HCT116 (cell line): ENCODE data around the gene TMEM100. TPM values are rescaled to one million over a fixed set of nuclear protein-coding genes. Genes with fewer than 3 reads are reported as not detected.

ENCODE experiments used
- ATAC-seq: fragments of 200-7000 bp; cut with Tn5 transposase; 2 replicates; pipeline ENCODE4 v1.9.1; 2020; ENCODE audit warnings: mild to moderate bottlenecking, moderate library complexity
- BruUV-seq: library from RNA; stranded (reverse); fragments of 400-500 nt; replicated peaks from 2 replicates; lab custom pipeline; 2021; lab: Mats Ljungman, UMichigan
- CTCF ChIA-PET: fragments of 300-600 bp; sonication (Branson Sonifier 250); formaldehyde crosslinking; loops from one replicate; lab custom pipeline; 2021; ENCODE audit warnings: antibody characterized with exemption; lab: Charles Lee
- POLR2A ChIA-PET: fragments of 300-600, 350-600 bp; sonication (Branson Sonifier 250); formaldehyde crosslinking; loops from one replicate; lab custom pipeline; 2021; ENCODE audit warnings: antibody characterized with exemption; lab: Charles Lee
- RAD21 ChIA-PET, 2 experiments: fragments of 300-600 bp; sonication (Branson Sonifier 250); formaldehyde crosslinking; loops; one replicate each; lab custom pipeline; 2023; ENCODE audit warnings: low total read pairs in 2 of 2; ENCODE audit not compliant: uncharacterized antibody in 2 of 2, unreplicated experiment in 2 of 2, low non-redundant PET in 1 of 2; lab: Charles Lee
- DNase-seq: peaks from one replicate; pipeline ENCODE4 v3.0.0-alpha.2; 2010; ENCODE audit warnings: low read depth, low spot score
- H2AFZ ChIP-seq: fragments of 200-600 bp; shearing (Covaris generic), sonication (generic); 2 replicates; pipeline ENCODE4 v1.6.1; 2017; ENCODE audit warnings: low read depth, mixed run types, mixed read lengths, antibody characterized with exemption, low read length; ENCODE audit not compliant: poor library complexity, severe bottlenecking
- H3K27ac ChIP-seq: 2 replicates; pipeline ENCODE4 v1.5.1; 2012; ENCODE audit warnings: low read depth, low read length
- H3K27me3 ChIP-seq: fragments of 200-600 bp; sonication (generic); 2 replicates; pipeline ENCODE4 v1.6.1; 2016; ENCODE audit warnings: mixed run types, low read length, mixed read lengths; ENCODE audit not compliant: insufficient read depth
- H3K36me3 ChIP-seq, 2 experiments: fragments of 200-500 bp in 1 of 2; fragments of 200-600 bp in 1 of 2; sonication (Bioruptor generic) in 1 of 2; sonication (generic) in 1 of 2; 2 replicates each; pipeline versions ENCODE4 v1.5.1 to v1.6.1; 2014 to 2016; ENCODE audit warnings: low read length in 2 of 2, inconsistent platforms in 1 of 2, mixed read lengths in 1 of 2, mixed run types in 1 of 2; ENCODE audit not compliant: insufficient read depth in 2 of 2, control insufficient read depth in 1 of 2
- H3K4me1 ChIP-seq, 2 experiments: fragments of 200-600 bp in 1 of 2; sonication (generic) in 1 of 2; 2 replicates each; pipeline versions ENCODE4 v1.5.1 to v1.6.1; 2012 to 2017; ENCODE audit warnings: low read length in 2 of 2, inconsistent platforms in 1 of 2, mild to moderate bottlenecking in 1 of 2, mixed read lengths in 1 of 2, mixed run types in 1 of 2, moderate library complexity in 1 of 2; ENCODE audit not compliant: insufficient read depth in 2 of 2, control insufficient read depth in 1 of 2
- H3K4me2 ChIP-seq: fragments of 200-600 bp; sonication (generic); 2 replicates; pipeline ENCODE4 v1.6.1; 2017; ENCODE audit warnings: mixed run types, low read length, mixed read lengths
- H3K4me3 ChIP-seq, 2 experiments: fragments of 200-600 bp in 1 of 2; sonication (generic) in 1 of 2; replicated peaks in 1 of 2; 2 replicates each; pipeline ENCODE4 v1.5.1; 2011 to 2016; ENCODE audit warnings: low read length in 2 of 2, control low read depth in 1 of 2, low read depth in 1 of 2, mild to moderate bottlenecking in 1 of 2, mixed read lengths in 1 of 2, mixed run types in 1 of 2
- H3K79me2 ChIP-seq: fragments of 200-600 bp; sonication (generic); 2 replicates; pipeline ENCODE4 v1.6.1; 2017; ENCODE audit warnings: mild to moderate bottlenecking, mixed run types, low read length, moderate library complexity, mixed read lengths; ENCODE audit not compliant: insufficient read depth
- H3K9ac ChIP-seq: fragments of 200-600 bp; sonication (generic); 2 replicates; pipeline ENCODE4 v1.6.1; 2016; ENCODE audit warnings: low read length, mixed read lengths
- H3K9me2 ChIP-seq: fragments of 200-600 bp; sonication (generic), shearing (Covaris generic); 2 replicates; pipeline ENCODE4 v1.6.1; 2017; ENCODE audit warnings: mixed run types, mild to moderate bottlenecking, moderate library complexity; ENCODE audit not compliant: insufficient read depth
- H3K9me3 ChIP-seq, 2 experiments: fragments of 200-500 bp in 1 of 2; fragments of 200-600 bp in 1 of 2; sonication (Bioruptor generic) in 1 of 2; sonication (generic) in 1 of 2; 2 replicates each; pipeline ENCODE4 v1.6.1; 2014 to 2017; ENCODE audit warnings: low read length in 2 of 2, mixed read lengths in 2 of 2, inconsistent platforms in 1 of 2, low read depth in 1 of 2, mild to moderate bottlenecking in 1 of 2, mixed run types in 1 of 2, moderate library complexity in 1 of 2; ENCODE audit not compliant: control insufficient read depth in 1 of 2, insufficient read depth in 1 of 2
- H4K20me1 ChIP-seq: fragments of 200-600 bp; sonication (generic), shearing (Covaris generic); 2 replicates; pipeline ENCODE4 v1.6.1; 2017; ENCODE audit warnings: mixed run types, mild to moderate bottlenecking, moderate library complexity; ENCODE audit not compliant: insufficient read depth
- CBX3 ChIP-seq: IDR thresholded peaks from 2 replicates; pipeline ENCODE4 v1.6.1; 2012; ENCODE audit warnings: low read depth
- CEBPB ChIP-seq: IDR thresholded peaks from 2 replicates; pipeline ENCODE4 v1.6.1; 2012; ENCODE audit warnings: low read depth
- EGR1 ChIP-seq: IDR thresholded peaks from 2 replicates; pipeline ENCODE4 v1.6.1; 2012; ENCODE audit warnings: low read depth
- ELF1 ChIP-seq: IDR thresholded peaks from 2 replicates; pipeline ENCODE4 v1.6.1; 2012; ENCODE audit warnings: low read depth, borderline replicate concordance
- EZH2 ChIP-seq: fragments of 200-600 bp; sonication (generic); IDR thresholded peaks from 2 replicates; pipeline ENCODE4 v1.6.1; 2017; ENCODE audit warnings: antibody characterized with exemption, mixed run types
- EZH2phosphoT487 ChIP-seq: fragments of 200-600 bp; IDR thresholded peaks from 2 replicates; pipeline ENCODE4 v1.6.1; 2018; ENCODE audit warnings: antibody characterized with exemption, borderline replicate concordance
- FOSL1 ChIP-seq: IDR thresholded peaks from 2 replicates; pipeline ENCODE4 v1.6.1; 2012; ENCODE audit warnings: low read depth
- JUND ChIP-seq: IDR thresholded peaks from 2 replicates; pipeline ENCODE4 v1.6.1; 2012
- POLR2A ChIP-seq: IDR thresholded peaks from 2 replicates; pipeline ENCODE4 v1.7.0; 2011; ENCODE audit warnings: borderline replicate concordance; ENCODE audit not compliant: insufficient read depth, insufficient read length; ENCODE audit errors: extremely low read depth
- POLR2AphosphoS5 ChIP-seq: IDR thresholded peaks from 2 replicates; pipeline ENCODE4 v1.6.1; 2011; ENCODE audit warnings: mild to moderate bottlenecking, low read depth, low read length, moderate library complexity
- RAD21 ChIP-seq: IDR thresholded peaks from 2 replicates; pipeline ENCODE4 v1.6.1; 2012; ENCODE audit warnings: low read depth, mild to moderate bottlenecking
- SIN3A ChIP-seq: IDR thresholded peaks from 2 replicates; pipeline ENCODE4 v1.6.1; 2012; ENCODE audit warnings: low read depth
- SRF ChIP-seq: IDR thresholded peaks from 2 replicates; pipeline ENCODE4 v1.6.1; 2012; ENCODE audit warnings: low read depth
- TCF7L2 ChIP-seq: IDR thresholded peaks from 2 replicates; pipeline ENCODE4 v1.7.0; 2011; ENCODE audit warnings: borderline replicate concordance, inconsistent platforms; ENCODE audit not compliant: insufficient read depth, insufficient read length; ENCODE audit errors: extremely low read depth
- YY1 ChIP-seq: IDR thresholded peaks from 2 replicates; pipeline ENCODE4 v1.6.1; 2011; ENCODE audit warnings: low read length, low read depth, moderate library complexity, mild to moderate bottlenecking; ENCODE audit not compliant: insufficient replicate concordance; ENCODE audit errors: extremely low read depth
- ZNF274 ChIP-seq: fragments of 200-500 bp; sonication (Bioruptor generic); IDR thresholded peaks from 2 replicates; pipeline ENCODE4 v1.6.1; 2014; ENCODE audit warnings: mild to moderate bottlenecking, low read depth, low read length, inconsistent platforms
- intact Hi-C: fragments of 100-400 bp; cut with micrococcal nuclease; formaldehyde crosslinking; loops from 2 replicates; pipeline ENCODE4 v1.10.0; 2022
- total RNA-seq: library from RNA; stranded (reverse); gene quantifications from one replicate; pipeline ENCODE4 v1.2.1, GENCODE V29; 2021; ENCODE audit not compliant: unreplicated experiment
- TF ChIP-seq, protein P1 (sequence below): IDR thresholded peaks from 2 replicates; pipeline ENCODE4 v1.6.1; 2012; ENCODE audit warnings: low read depth
- TF ChIP-seq, protein P2 (sequence below): IDR thresholded peaks from 2 replicates; pipeline ENCODE4 v1.6.1; 2011; ENCODE audit warnings: mild to moderate bottlenecking, low read length, moderate library complexity; ENCODE audit not compliant: insufficient replicate concordance; ENCODE audit errors: extremely low read depth
- TF ChIP-seq, protein P3 (sequence below), 3 experiments: fragments of 200-600 bp in 1 of 3; sonication (generic) in 1 of 3; IDR thresholded peaks in 2 of 3; conservative IDR thresholded peaks in 1 of 3; 2 replicates each; pipeline ENCODE4 v1.5.1; 2012 to 2017; ENCODE audit warnings: low read depth in 2 of 3, low read length in 2 of 3, antibody characterized with exemption in 1 of 3, borderline replicate concordance in 1 of 3, control low read depth in 1 of 3, mild to moderate bottlenecking in 1 of 3, mixed read lengths in 1 of 3, mixed run types in 1 of 3, moderate library complexity in 1 of 3; ENCODE audit not compliant: insufficient read depth in 1 of 3
- TF ChIP-seq, protein P4 (sequence below): IDR thresholded peaks from 2 replicates; pipeline ENCODE4 v1.6.1; 2012

TMEM100 gene
- total RNA-seq, 1 experiment from 2014 or later, result not detected

DNA sequence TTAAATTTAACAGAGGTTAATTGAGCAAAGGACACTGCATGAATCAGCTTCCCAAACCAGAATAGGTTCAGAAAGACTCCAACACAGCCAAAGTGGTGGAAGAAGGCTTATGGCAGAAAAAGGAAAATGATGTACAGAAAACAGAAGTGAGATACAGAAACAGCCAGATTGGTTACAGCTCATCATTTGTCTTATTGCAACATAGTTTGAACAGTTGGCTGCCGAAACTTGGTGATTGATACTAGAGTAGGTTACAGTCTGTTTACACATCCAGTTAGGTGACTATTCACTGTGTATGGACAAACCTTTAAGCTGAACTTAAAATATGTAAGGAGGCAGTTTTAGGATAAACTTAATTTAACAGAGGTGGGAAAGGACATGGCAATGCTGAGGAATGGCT is 18.3 kb downstream of the TMEM100 start:
- POLR2A ChIA-PET, result no interaction called here

More for the DNA sequence above, 18.3 kb downstream of the TMEM100 start:
- H3K27me3 ChIP-seq, result peaks cover 62% of the 10 kb centered on the region
- no peak overlapping the region for H3K4me2 ChIP-seq
- DNase-seq, result no peak
- no peak overlapping the region for H3K4me3 ChIP-seq
- H3K4me1 ChIP-seq, result peaks cover 2 to 4% of the 10 kb centered on the region in 2 experiments; a peak in 1 of 4 replicates
- no peak overlapping the region for H2AFZ ChIP-seq
- no peaks in the 10 kb centered on the region for H3K9me2 ChIP-seq
- ChIA-PET RAD21 (no interaction called here), CTCF (interaction anchor here (1.0 to 1.3 kb wide), 2 partner anchors 14 to 31 kb away, joined by 3 read pairs; no protein-coding TSS in a partner anchor)
- H4K20me1 ChIP-seq, result no peaks in the 10 kb centered on the region
- no peak overlapping the region for H3K27ac ChIP-seq
- ATAC-seq, result no peak
- H3K9ac ChIP-seq, result no peak overlapping the region
- BruUV-seq, result no TSS peak
- no peak for TF ChIP-seq POLR2A
- TF ChIP-seq SRF, result no peak
- TF ChIP-seq TCF7L2, result no peak
- TF ChIP-seq, protein P1, sequence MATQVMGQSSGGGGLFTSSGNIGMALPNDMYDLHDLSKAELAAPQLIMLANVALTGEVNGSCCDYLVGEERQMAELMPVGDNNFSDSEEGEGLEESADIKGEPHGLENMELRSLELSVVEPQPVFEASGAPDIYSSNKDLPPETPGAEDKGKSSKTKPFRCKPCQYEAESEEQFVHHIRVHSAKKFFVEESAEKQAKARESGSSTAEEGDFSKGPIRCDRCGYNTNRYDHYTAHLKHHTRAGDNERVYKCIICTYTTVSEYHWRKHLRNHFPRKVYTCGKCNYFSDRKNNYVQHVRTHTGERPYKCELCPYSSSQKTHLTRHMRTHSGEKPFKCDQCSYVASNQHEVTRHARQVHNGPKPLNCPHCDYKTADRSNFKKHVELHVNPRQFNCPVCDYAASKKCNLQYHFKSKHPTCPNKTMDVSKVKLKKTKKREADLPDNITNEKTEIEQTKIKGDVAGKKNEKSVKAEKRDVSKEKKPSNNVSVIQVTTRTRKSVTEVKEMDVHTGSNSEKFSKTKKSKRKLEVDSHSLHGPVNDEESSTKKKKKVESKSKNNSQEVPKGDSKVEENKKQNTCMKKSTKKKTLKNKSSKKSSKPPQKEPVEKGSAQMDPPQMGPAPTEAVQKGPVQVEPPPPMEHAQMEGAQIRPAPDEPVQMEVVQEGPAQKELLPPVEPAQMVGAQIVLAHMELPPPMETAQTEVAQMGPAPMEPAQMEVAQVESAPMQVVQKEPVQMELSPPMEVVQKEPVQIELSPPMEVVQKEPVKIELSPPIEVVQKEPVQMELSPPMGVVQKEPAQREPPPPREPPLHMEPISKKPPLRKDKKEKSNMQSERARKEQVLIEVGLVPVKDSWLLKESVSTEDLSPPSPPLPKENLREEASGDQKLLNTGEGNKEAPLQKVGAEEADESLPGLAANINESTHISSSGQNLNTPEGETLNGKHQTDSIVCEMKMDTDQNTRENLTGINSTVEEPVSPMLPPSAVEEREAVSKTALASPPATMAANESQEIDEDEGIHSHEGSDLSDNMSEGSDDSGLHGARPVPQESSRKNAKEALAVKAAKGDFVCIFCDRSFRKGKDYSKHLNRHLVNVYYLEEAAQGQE, result no peak
- TF ChIP-seq EZH2phosphoT487, result no peak
- no peak for TF ChIP-seq JUND
- no peak for TF ChIP-seq FOSL1
- no peak for TF ChIP-seq POLR2AphosphoS5
- no peak for TF ChIP-seq EGR1
- TF ChIP-seq EZH2, result no peak
- no peak for TF ChIP-seq SIN3A
- TF ChIP-seq CEBPB, result no peak
- TF ChIP-seq, protein P2, sequence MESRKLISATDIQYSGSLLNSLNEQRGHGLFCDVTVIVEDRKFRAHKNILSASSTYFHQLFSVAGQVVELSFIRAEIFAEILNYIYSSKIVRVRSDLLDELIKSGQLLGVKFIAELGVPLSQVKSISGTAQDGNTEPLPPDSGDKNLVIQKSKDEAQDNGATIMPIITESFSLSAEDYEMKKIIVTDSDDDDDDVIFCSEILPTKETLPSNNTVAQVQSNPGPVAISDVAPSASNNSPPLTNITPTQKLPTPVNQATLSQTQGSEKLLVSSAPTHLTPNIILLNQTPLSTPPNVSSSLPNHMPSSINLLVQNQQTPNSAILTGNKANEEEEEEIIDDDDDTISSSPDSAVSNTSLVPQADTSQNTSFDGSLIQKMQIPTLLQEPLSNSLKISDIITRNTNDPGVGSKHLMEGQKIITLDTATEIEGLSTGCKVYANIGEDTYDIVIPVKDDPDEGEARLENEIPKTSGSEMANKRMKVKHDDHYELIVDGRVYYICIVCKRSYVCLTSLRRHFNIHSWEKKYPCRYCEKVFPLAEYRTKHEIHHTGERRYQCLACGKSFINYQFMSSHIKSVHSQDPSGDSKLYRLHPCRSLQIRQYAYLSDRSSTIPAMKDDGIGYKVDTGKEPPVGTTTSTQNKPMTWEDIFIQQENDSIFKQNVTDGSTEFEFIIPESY, result no peak
- TF ChIP-seq ZNF274, result no peak
- TF ChIP-seq, protein P3, sequence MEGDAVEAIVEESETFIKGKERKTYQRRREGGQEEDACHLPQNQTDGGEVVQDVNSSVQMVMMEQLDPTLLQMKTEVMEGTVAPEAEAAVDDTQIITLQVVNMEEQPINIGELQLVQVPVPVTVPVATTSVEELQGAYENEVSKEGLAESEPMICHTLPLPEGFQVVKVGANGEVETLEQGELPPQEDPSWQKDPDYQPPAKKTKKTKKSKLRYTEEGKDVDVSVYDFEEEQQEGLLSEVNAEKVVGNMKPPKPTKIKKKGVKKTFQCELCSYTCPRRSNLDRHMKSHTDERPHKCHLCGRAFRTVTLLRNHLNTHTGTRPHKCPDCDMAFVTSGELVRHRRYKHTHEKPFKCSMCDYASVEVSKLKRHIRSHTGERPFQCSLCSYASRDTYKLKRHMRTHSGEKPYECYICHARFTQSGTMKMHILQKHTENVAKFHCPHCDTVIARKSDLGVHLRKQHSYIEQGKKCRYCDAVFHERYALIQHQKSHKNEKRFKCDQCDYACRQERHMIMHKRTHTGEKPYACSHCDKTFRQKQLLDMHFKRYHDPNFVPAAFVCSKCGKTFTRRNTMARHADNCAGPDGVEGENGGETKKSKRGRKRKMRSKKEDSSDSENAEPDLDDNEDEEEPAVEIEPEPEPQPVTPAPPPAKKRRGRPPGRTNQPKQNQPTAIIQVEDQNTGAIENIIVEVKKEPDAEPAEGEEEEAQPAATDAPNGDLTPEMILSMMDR (IDR thresholded peaks at IDR 0.05 in 2 of 3, conservative IDR thresholded peaks at IDR 0.05 in 1 of 3; ENCODE audit: borderline replicate concordance in 1 of 3, insufficient read depth in 1 of 3, low read depth in 2 of 3, low read length in 2 of 3), result no peak
- TF ChIP-seq, protein P4, sequence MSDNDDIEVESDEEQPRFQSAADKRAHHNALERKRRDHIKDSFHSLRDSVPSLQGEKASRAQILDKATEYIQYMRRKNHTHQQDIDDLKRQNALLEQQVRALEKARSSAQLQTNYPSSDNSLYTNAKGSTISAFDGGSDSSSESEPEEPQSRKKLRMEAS, result no peak
- TF ChIP-seq RAD21, result no peak
- TF ChIP-seq CBX3, result no peak
- no peak for TF ChIP-seq YY1
- no peak for TF ChIP-seq ELF1
- H3K79me2 ChIP-seq, result no peaks in the 10 kb centered on the region
- intact Hi-C loops, result no loop called here
- H3K36me3 ChIP-seq, result no peaks in the 10 kb centered on the region
- no peaks in the 10 kb centered on the region for H3K9me3 ChIP-seq
